Erythroblast (primary cell): ENCODE data around the gene PI3.
"Not testable (repeated sequence)": the region's sequence is repeated elsewhere in the genome, so short reads cannot be mapped to it uniquely, and the experiment has no call there.

Source experiments
- GATA1 ChIP-seq: IDR thresholded peaks from 2 replicates; pipeline ENCODE4 v1.6.1; 2011; ENCODE audit warnings: low read depth, mild to moderate bottlenecking, control low read depth, low read length, moderate library complexity
- POLR2A ChIP-seq: IDR thresholded peaks from 2 replicates; pipeline ENCODE4 v1.6.1; 2011; ENCODE audit warnings: mild to moderate bottlenecking, low read length

DNA sequence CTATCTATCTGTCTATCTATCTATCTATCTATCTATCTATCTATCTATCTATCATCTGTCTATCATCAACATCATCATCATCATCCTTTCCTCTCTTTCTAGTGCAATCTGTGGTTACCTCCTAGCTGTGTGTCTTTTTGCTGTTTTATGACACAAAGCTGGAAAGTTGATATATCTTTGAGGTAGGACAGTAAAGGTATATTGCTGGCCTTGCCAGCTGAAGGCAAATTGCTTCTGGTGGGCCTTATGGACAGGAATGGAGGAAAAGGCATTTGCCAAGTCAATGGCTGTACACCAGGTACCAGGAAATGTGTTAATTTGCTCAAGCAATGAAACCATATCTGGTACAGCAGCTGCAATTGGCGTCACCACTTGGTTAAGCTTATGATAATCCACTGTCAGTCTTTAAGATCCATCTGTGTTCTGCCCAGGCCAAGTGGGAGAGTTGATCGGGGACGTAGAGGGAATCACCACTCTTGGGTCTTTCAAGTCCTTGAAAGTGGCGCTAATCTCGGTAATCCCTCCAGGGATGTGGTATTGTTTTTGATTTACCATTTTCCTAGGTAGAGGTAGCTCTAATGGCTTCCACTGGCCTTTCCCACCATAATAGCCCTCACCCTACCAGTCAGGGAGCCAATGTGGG lies 34.8 kb upstream of the PI3 start:
- not testable (repeated sequence) for TF ChIP-seq GATA1, POLR2A
